ENCODE measurements around the gene PDSS2.
"Not testable (repeated sequence)": the region's sequence is repeated elsewhere in the genome, so short reads cannot be mapped to it uniquely, and the experiment has no call there.

PDSS2 gene

GRCh38 chr6:107173779-107174178, 285.6 kb downstream of the PDSS2 start:
- DNase-seq (ENCODE audit: low read depth, low spot score), result no peak

- DNase-seq (ENCODE audit: low read depth, low spot score), result no peak
Observed at GRCh38 chr6:107171513-107171912, 287.9 kb downstream of the PDSS2 start.

GRCh38 chr6:107164299-107164698, 295.1 kb downstream of the PDSS2 start:
- DNase-seq (ENCODE audit: low read depth, low spot score), result not testable (repeated sequence)

- DNase-seq (ENCODE audit: low read depth, low spot score), result no peak
Observed at GRCh38 chr6:107161521-107161920, 297.8 kb downstream of the PDSS2 start.

- no peak for DNase-seq (ENCODE audit: low read depth, low spot score)
Observed at GRCh38 chr6:107156617-107157016, 302.7 kb downstream of the PDSS2 start.

- no peak for DNase-seq (ENCODE audit: low read depth, low spot score)
Observed at GRCh38 chr6:107154801-107155160, 304.6 kb downstream of the PDSS2 start.

GRCh38 chr6:107154131-107154800, 305.1 kb downstream of the PDSS2 start:
- no peak for DNase-seq (ENCODE audit: low read depth, low spot score)

- no peak for DNase-seq (ENCODE audit: low read depth, low spot score)
Observed at GRCh38 chr6:107152638-107153430, 306.5 kb downstream of the PDSS2 start.

- no peak for DNase-seq (ENCODE audit: low read depth, low spot score)
Observed at GRCh38 chr6:107144666-107145065, 314.7 kb downstream of the PDSS2 start.

- DNase-seq (ENCODE audit: low read depth, low spot score), result no peak
Observed at GRCh38 chr6:107144014-107144413, 315.4 kb downstream of the PDSS2 start.

GRCh38 chr6:107140581-107140980, 318.8 kb downstream of the PDSS2 start:
- no peak for DNase-seq (ENCODE audit: low read depth, low spot score)

- not testable (repeated sequence) for DNase-seq (ENCODE audit: low read depth, low spot score)
Observed at GRCh38 chr6:107136324-107136723, 323.0 kb downstream of the PDSS2 start.

- DNase-seq (ENCODE audit: low read depth, low spot score), result not testable (repeated sequence)
Observed at GRCh38 chr6:107135048-107135680, 324.2 kb downstream of the PDSS2 start.

- DNase-seq (ENCODE audit: low read depth, low spot score), result no peak
Observed at GRCh38 chr6:107132330-107132954, 326.9 kb downstream of the PDSS2 start.

- no peak for DNase-seq (ENCODE audit: low read depth, low spot score)
Observed at GRCh38 chr6:107129370-107129925, 329.9 kb downstream of the PDSS2 start.

- DNase-seq (ENCODE audit: low read depth, low spot score), result no peak
Observed at GRCh38 chr6:107128577-107128976, 330.8 kb downstream of the PDSS2 start.

- DNase-seq (ENCODE audit: low read depth, low spot score), result no peak
Observed at GRCh38 chr6:107128175-107128574, 331.2 kb downstream of the PDSS2 start.

- DNase-seq (ENCODE audit: low read depth, low spot score), result no peak
Observed at GRCh38 chr6:107125771-107126170, 333.6 kb downstream of the PDSS2 start.

- DNase-seq (ENCODE audit: low read depth, low spot score), result no peak
Observed at GRCh38 chr6:107124934-107125348, 334.4 kb downstream of the PDSS2 start.

GRCh38 chr6:107123501-107123900, 335.9 kb downstream of the PDSS2 start:
- no peak for DNase-seq (ENCODE audit: low read depth, low spot score)

- DNase-seq (ENCODE audit: low read depth, low spot score), result no peak
Observed at GRCh38 chr6:107122748-107123147, 336.6 kb downstream of the PDSS2 start.

- DNase-seq (ENCODE audit: low read depth, low spot score), result no peak
Observed at GRCh38 chr6:107121964-107122495, 337.3 kb downstream of the PDSS2 start.

All from activated CD4-positive, CD25-positive, alpha-beta regulatory T cell treated with anti-CD3 and anti-CD28 coated beads, Interleukin-2, amount 50 U/mL, for 16 hours (primary cell).